Fibroblast of lung (primary cell): Measurements from ENCODE around the gene DNPEP.

Experiments used
- CTCF ChIP-seq, 2 donors: IDR thresholded peaks in 1 of 2; conservative IDR thresholded peaks in 1 of 2; 1 replicate in 1 of 2; 2 replicates in 1 of 2; pipeline ENCODE4 v1.5.1; 2011 to 2012; ENCODE audit warnings: low read length in 2 of 2, control low read depth in 1 of 2, inconsistent platforms in 1 of 2, low read depth in 1 of 2, mild to moderate bottlenecking in 1 of 2
- EZH2 ChIP-seq: IDR thresholded peaks from 2 replicates; pipeline ENCODE4 v1.5.1; 2012; ENCODE audit warnings: low read length, control low read depth, mild to moderate bottlenecking; ENCODE audit errors: missing control alignments

GRCh38 chr2:219414857-219415256 lies 27.1 kb upstream of the DNPEP start:
- TF ChIP-seq EZH2 = no peak
- no peak for TF ChIP-seq CTCF (conservative IDR thresholded peaks at IDR 0.05 in 1 of 2, IDR thresholded peaks at IDR 0.05 in 1 of 2; ENCODE audit: low read depth in 1 of 2, low read length in 2 of 2)
